ENCODE measurements around the gene METTL2A. TPM values are rescaled to one million over a fixed set of nuclear protein-coding genes. Genes with fewer than 3 reads are reported as not detected.
"Not testable (repeated sequence)": the region's sequence is repeated elsewhere in the genome, so short reads cannot be mapped to it uniquely, and the experiment has no call there.

Gene METTL2A
- 9.3 TPM for polyA plus RNA-seq (2013)

- POLR2A ChIA-PET; H3K9me3 ChIP-seq (ENCODE audit: control extremely low read depth in 1 of 5, control insufficient read depth in 4 of 5, insufficient read depth in 2 of 5, low read depth in 1 of 5, low read length in 4 of 5); CTCF ChIA-PET; H3K27me3 ChIP-seq (replicated peaks in 2 of 5; ENCODE audit: control insufficient read depth in 4 of 5, insufficient read depth in 5 of 5, low read length in 4 of 5): not testable (repeated sequence)
- 0% methylated on average over 45 of the region's 58 CpGs for whole genome bisulfite sequencing (ENCODE audit: insufficient coverage)
- peak within 1 kb of the TSS; percentile 50 to 78 for H3K27ac ChIP-seq (ENCODE audit: insufficient read depth in 1 of 2, low read depth in 1 of 2, low read length in 2 of 2, poor library complexity in 1 of 2, severe bottlenecking in 2 of 2)
- peaks cover 2 to 14% (median 6%) of the 10 kb centered on the region in 4 experiments for H3K36me3 ChIP-seq (ENCODE audit: control insufficient read depth in 4 of 4, insufficient read depth in 4 of 4, low read length in 3 of 4)
- peak; percentile 86 to 93 (median 87) for DNase-seq
- peaks cover 4 to 13% (median 7%) of the 10 kb centered on the region in 4 experiments for H3K4me1 ChIP-seq (ENCODE audit: control extremely low read depth in 1 of 4, control insufficient read depth in 4 of 4, insufficient read depth in 4 of 4, low read length in 3 of 4)
- H3K4me3 ChIP-seq (ENCODE audit: control insufficient read depth in 1 of 7, extremely low read depth in 1 of 7, insufficient read depth in 4 of 7, low read depth in 2 of 7, low read length in 6 of 7) = peak within 1 kb of the TSS; percentile 44 to 87 (median 77)
Observed at GRCh38 chr17:62423647-62424461, at the start of gene METTL2A. Gene METTL2A, plus strand, starts transcription at chr17:62423897. Its CDS starts 6 bp downstream, at chr17:62423903.

- Histone ChIP-seq H3K4me3 (ENCODE audit: control insufficient read depth in 1 of 7, extremely low read depth in 1 of 7, insufficient read depth in 4 of 7, low read depth in 2 of 7, low read length in 6 of 7) (no peak within 1 kb of the TSS), H3K27ac (ENCODE audit: insufficient read depth in 1 of 2, low read depth in 1 of 2, low read length in 2 of 2, poor library complexity in 1 of 2, severe bottlenecking in 2 of 2) (no peak within 1 kb of the TSS), H3K4me1 (ENCODE audit: control extremely low read depth in 1 of 4, control insufficient read depth in 4 of 4, insufficient read depth in 4 of 4, low read length in 3 of 4) (no peaks in the 10 kb centered on the region), H3K9me3 (ENCODE audit: control extremely low read depth in 1 of 5, control insufficient read depth in 4 of 5, insufficient read depth in 2 of 5, low read depth in 1 of 5, low read length in 4 of 5) (no peaks in the 10 kb centered on the region), H3K27me3 (replicated peaks in 2 of 5; ENCODE audit: control insufficient read depth in 4 of 5, insufficient read depth in 5 of 5, low read length in 4 of 5) (peaks cover 0 to 2% (median 0%) of the 10 kb centered on the region in 5 experiments), H3K36me3 (ENCODE audit: control insufficient read depth in 4 of 4, insufficient read depth in 4 of 4, low read length in 3 of 4) (no peaks in the 10 kb centered on the region)
- DNase-seq = no peak
- ChIA-PET CTCF (no interaction called here), POLR2A (no interaction called here)
- 92% methylated on average over 2 of the region's 3 CpGs for WGBS (ENCODE audit: insufficient coverage)
Observed at GRCh38 chr17:62380253-62380652, 43.4 kb upstream of the METTL2A start, which contains the start of gene EFCAB3. Gene EFCAB3, plus strand, starts transcription at chr17:62380553. Its CDS starts 2,427 bp downstream, at chr17:62382980.

GRCh38 chr17:62381561-62381960 is 42.1 kb upstream of the METTL2A start:
- 96% methylated on average over 12 of the region's 18 CpGs for WGBS (ENCODE audit: insufficient coverage)
- ChIA-PET CTCF (no interaction called here), POLR2A (no interaction called here)
- Histone ChIP-seq H3K9me3 (ENCODE audit: control extremely low read depth in 1 of 5, control insufficient read depth in 4 of 5, insufficient read depth in 2 of 5, low read depth in 1 of 5, low read length in 4 of 5) (no peaks in the 10 kb centered on the region), H3K36me3 (ENCODE audit: control insufficient read depth in 4 of 4, insufficient read depth in 4 of 4, low read length in 3 of 4) (no peaks in the 10 kb centered on the region), H3K4me3 (ENCODE audit: control insufficient read depth in 1 of 7, extremely low read depth in 1 of 7, insufficient read depth in 4 of 7, low read depth in 2 of 7, low read length in 6 of 7) (no peak overlapping the region), H3K27ac (ENCODE audit: insufficient read depth in 1 of 2, low read depth in 1 of 2, low read length in 2 of 2, poor library complexity in 1 of 2, severe bottlenecking in 2 of 2) (no peak overlapping the region), H3K27me3 (replicated peaks in 2 of 5; ENCODE audit: control insufficient read depth in 4 of 5, insufficient read depth in 5 of 5, low read length in 4 of 5) (peaks cover 0 to 2% (median 0%) of the 10 kb centered on the region in 5 experiments), H3K4me1 (ENCODE audit: control extremely low read depth in 1 of 4, control insufficient read depth in 4 of 4, insufficient read depth in 4 of 4, low read length in 3 of 4) (no peaks in the 10 kb centered on the region)
- DNase-seq = no peak

- Histone ChIP-seq H3K27me3 (replicated peaks in 2 of 5; ENCODE audit: control insufficient read depth in 4 of 5, insufficient read depth in 5 of 5, low read length in 4 of 5) (no peaks in the 10 kb centered on the region), H3K9me3 (ENCODE audit: control extremely low read depth in 1 of 5, control insufficient read depth in 4 of 5, insufficient read depth in 2 of 5, low read depth in 1 of 5, low read length in 4 of 5) (no peaks in the 10 kb centered on the region), H3K27ac (ENCODE audit: insufficient read depth in 1 of 2, low read depth in 1 of 2, low read length in 2 of 2, poor library complexity in 1 of 2, severe bottlenecking in 2 of 2) (no peak overlapping the region), H3K4me3 (ENCODE audit: control insufficient read depth in 1 of 7, extremely low read depth in 1 of 7, insufficient read depth in 4 of 7, low read depth in 2 of 7, low read length in 6 of 7) (peak overlapping the region in 2 of 7 experiments; percentile 2 to 13), H3K36me3 (ENCODE audit: control insufficient read depth in 4 of 4, insufficient read depth in 4 of 4, low read length in 3 of 4) (no peaks in the 10 kb centered on the region), H3K4me1 (ENCODE audit: control extremely low read depth in 1 of 4, control insufficient read depth in 4 of 4, insufficient read depth in 4 of 4, low read length in 3 of 4) (peaks cover 0 to 14% (median 12%) of the 10 kb centered on the region in 4 experiments)
- DNase-seq = peak; percentile 12 to 79 (median 64)
- WGBS (ENCODE audit: insufficient coverage) = 0% methylated on average over 1 of the region's 1 CpG
- ChIA-PET POLR2A (no interaction called here), CTCF (interaction anchor here (0.5 kb wide), 1 partner anchor 310 kb away, joined by 3 read pairs; no protein-coding TSS in a partner anchor)
Observed at GRCh38 chr17:62388856-62389255, 34.8 kb upstream of the METTL2A start.

- no CpG with 5 or more reads among the region's 1 CpG for WGBS (ENCODE audit: insufficient coverage)
- ChIA-PET CTCF (no interaction called here), POLR2A (no interaction called here)
- H3K27ac ChIP-seq (ENCODE audit: insufficient read depth in 1 of 2, low read depth in 1 of 2, low read length in 2 of 2, poor library complexity in 1 of 2, severe bottlenecking in 2 of 2) = no peak overlapping the region
- no peaks in the 10 kb centered on the region for H3K36me3 ChIP-seq (ENCODE audit: control insufficient read depth in 4 of 4, insufficient read depth in 4 of 4, low read length in 3 of 4)
- no peaks in the 10 kb centered on the region for H3K9me3 ChIP-seq (ENCODE audit: control extremely low read depth in 1 of 5, control insufficient read depth in 4 of 5, insufficient read depth in 2 of 5, low read depth in 1 of 5, low read length in 4 of 5)
- H3K27me3 ChIP-seq (replicated peaks in 2 of 5; ENCODE audit: control insufficient read depth in 4 of 5, insufficient read depth in 5 of 5, low read length in 4 of 5) = no peaks in the 10 kb centered on the region
- no peak for DNase-seq
- H3K4me3 ChIP-seq (ENCODE audit: control insufficient read depth in 1 of 7, extremely low read depth in 1 of 7, insufficient read depth in 4 of 7, low read depth in 2 of 7, low read length in 6 of 7) = no peak overlapping the region
- H3K4me1 ChIP-seq (ENCODE audit: control extremely low read depth in 1 of 4, control insufficient read depth in 4 of 4, insufficient read depth in 4 of 4, low read length in 3 of 4) = peaks cover 0 to 14% (median 12%) of the 10 kb centered on the region in 4 experiments
Observed at GRCh38 chr17:62392908-62393307, 30.8 kb upstream of the METTL2A start.

GRCh38 chr17:62398891-62399290 is 24.8 kb upstream of the METTL2A start:
- Histone ChIP-seq H3K27me3 (replicated peaks in 2 of 5; ENCODE audit: control insufficient read depth in 4 of 5, insufficient read depth in 5 of 5, low read length in 4 of 5) (no peaks in the 10 kb centered on the region), H3K27ac (ENCODE audit: insufficient read depth in 1 of 2, low read depth in 1 of 2, low read length in 2 of 2, poor library complexity in 1 of 2, severe bottlenecking in 2 of 2) (no peak overlapping the region), H3K36me3 (ENCODE audit: control insufficient read depth in 4 of 4, insufficient read depth in 4 of 4, low read length in 3 of 4) (no peaks in the 10 kb centered on the region), H3K9me3 (ENCODE audit: control extremely low read depth in 1 of 5, control insufficient read depth in 4 of 5, insufficient read depth in 2 of 5, low read depth in 1 of 5, low read length in 4 of 5) (no peaks in the 10 kb centered on the region), H3K4me1 (ENCODE audit: control extremely low read depth in 1 of 4, control insufficient read depth in 4 of 4, insufficient read depth in 4 of 4, low read length in 3 of 4) (no peaks in the 10 kb centered on the region), H3K4me3 (ENCODE audit: control insufficient read depth in 1 of 7, extremely low read depth in 1 of 7, insufficient read depth in 4 of 7, low read depth in 2 of 7, low read length in 6 of 7) (no peak overlapping the region)
- ChIA-PET CTCF (no interaction called here), POLR2A (no interaction called here)
- WGBS (ENCODE audit: insufficient coverage) = no CpG with 5 or more reads among the region's 1 CpG
- no peak for DNase-seq

- H3K4me1 ChIP-seq (ENCODE audit: control extremely low read depth in 1 of 4, control insufficient read depth in 4 of 4, insufficient read depth in 4 of 4, low read length in 3 of 4) = no peaks in the 10 kb centered on the region
- H3K4me3 ChIP-seq (ENCODE audit: control insufficient read depth in 1 of 7, extremely low read depth in 1 of 7, insufficient read depth in 4 of 7, low read depth in 2 of 7, low read length in 6 of 7) = no peak overlapping the region
- H3K27ac ChIP-seq (ENCODE audit: insufficient read depth in 1 of 2, low read depth in 1 of 2, low read length in 2 of 2, poor library complexity in 1 of 2, severe bottlenecking in 2 of 2) = no peak overlapping the region
- DNase-seq = no peak
- 80% methylated on average over 1 of the region's 2 CpGs for WGBS (ENCODE audit: insufficient coverage)
- no peaks in the 10 kb centered on the region for H3K27me3 ChIP-seq (replicated peaks in 2 of 5; ENCODE audit: control insufficient read depth in 4 of 5, insufficient read depth in 5 of 5, low read length in 4 of 5)
- ChIA-PET POLR2A (no interaction called here), CTCF (no interaction called here)
- no peaks in the 10 kb centered on the region for H3K36me3 ChIP-seq (ENCODE audit: control insufficient read depth in 4 of 4, insufficient read depth in 4 of 4, low read length in 3 of 4)
- no peaks in the 10 kb centered on the region for H3K9me3 ChIP-seq (ENCODE audit: control extremely low read depth in 1 of 5, control insufficient read depth in 4 of 5, insufficient read depth in 2 of 5, low read depth in 1 of 5, low read length in 4 of 5)
Observed at GRCh38 chr17:62405451-62405850, 18.2 kb upstream of the METTL2A start.

Measured in common myeloid progenitor, CD34-positive (primary cell).